IMR-90 (cell line): ENCODE results near the gene SDHAF3.

ENCODE experiments used
- BHLHE40 ChIP-seq: fragments of 150-350 bp; IDR thresholded peaks from 2 replicates; pipeline ENCODE4 v1.6.1; 2016; ENCODE audit warnings: mild to moderate bottlenecking, low read depth, low read length
- CHD1 ChIP-seq: IDR thresholded peaks from 2 replicates; pipeline ENCODE4 v1.6.1; 2012; ENCODE audit warnings: low read depth, low read length, improper control_type of control experiment
- POLR2A ChIP-seq: IDR thresholded peaks from 2 replicates; pipeline ENCODE4 v1.6.1; 2012; ENCODE audit warnings: mild to moderate bottlenecking, low read depth, low read length
- RCOR1 ChIP-seq: IDR thresholded peaks from 2 replicates; pipeline ENCODE4 v1.6.1; 2012; ENCODE audit warnings: mild to moderate bottlenecking, low read length, improper control_type of control experiment; ENCODE audit not compliant: insufficient replicate concordance
- RFX5 ChIP-seq: IDR thresholded peaks from 2 replicates; pipeline ENCODE4 v1.8.0; 2012; ENCODE audit warnings: low read depth, mild to moderate bottlenecking, low read length, moderate library complexity
- SMC3 ChIP-seq: fragments of 150-350 bp; IDR thresholded peaks from 2 replicates; pipeline ENCODE4 v1.6.1; 2016; ENCODE audit warnings: low read depth, mild to moderate bottlenecking, antibody characterized with exemption, low read length, moderate library complexity
- TF ChIP-seq, protein P1 (sequence below): conservative IDR thresholded peaks from 2 replicates; pipeline ENCODE4 v1.5.1; 2012; ENCODE audit warnings: mild to moderate bottlenecking, low read depth, low read length, improper control_type of control experiment

DNA sequence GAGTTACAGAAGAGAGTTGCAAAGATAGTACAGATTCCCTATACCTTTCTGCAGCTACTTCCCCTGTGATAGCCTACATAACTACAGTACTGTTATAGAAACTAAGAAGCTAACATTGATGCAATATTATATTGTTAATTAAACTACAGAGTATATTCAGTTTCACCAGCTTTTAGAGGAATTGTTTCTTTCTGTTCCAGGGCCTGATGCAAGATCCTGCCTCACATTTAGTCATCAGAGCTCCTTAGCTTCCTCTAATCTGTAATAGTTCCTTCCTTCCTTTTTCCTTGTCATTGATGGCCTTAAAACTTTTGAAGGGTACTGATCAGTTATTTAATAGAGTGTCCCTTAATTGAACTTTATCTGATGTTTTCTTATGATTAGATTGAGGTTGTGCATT is 56.8 kb downstream of the SDHAF3 start:
- TF ChIP-seq RFX5 (no peak), CHD1 (no peak), POLR2A (no peak), BHLHE40 (no peak), SMC3 (no peak), RCOR1 (no peak)
- TF ChIP-seq, protein P1, sequence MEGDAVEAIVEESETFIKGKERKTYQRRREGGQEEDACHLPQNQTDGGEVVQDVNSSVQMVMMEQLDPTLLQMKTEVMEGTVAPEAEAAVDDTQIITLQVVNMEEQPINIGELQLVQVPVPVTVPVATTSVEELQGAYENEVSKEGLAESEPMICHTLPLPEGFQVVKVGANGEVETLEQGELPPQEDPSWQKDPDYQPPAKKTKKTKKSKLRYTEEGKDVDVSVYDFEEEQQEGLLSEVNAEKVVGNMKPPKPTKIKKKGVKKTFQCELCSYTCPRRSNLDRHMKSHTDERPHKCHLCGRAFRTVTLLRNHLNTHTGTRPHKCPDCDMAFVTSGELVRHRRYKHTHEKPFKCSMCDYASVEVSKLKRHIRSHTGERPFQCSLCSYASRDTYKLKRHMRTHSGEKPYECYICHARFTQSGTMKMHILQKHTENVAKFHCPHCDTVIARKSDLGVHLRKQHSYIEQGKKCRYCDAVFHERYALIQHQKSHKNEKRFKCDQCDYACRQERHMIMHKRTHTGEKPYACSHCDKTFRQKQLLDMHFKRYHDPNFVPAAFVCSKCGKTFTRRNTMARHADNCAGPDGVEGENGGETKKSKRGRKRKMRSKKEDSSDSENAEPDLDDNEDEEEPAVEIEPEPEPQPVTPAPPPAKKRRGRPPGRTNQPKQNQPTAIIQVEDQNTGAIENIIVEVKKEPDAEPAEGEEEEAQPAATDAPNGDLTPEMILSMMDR: no peak
